Adipocyte (in vitro differentiated cells): ENCODE data around the gene ATOH8.
A peak's percentile ranks its signal among the peaks of the same experiment; 100 is the strongest.

Experiments
- DNase-seq: peaks from one replicate; pipeline ENCODE4 v3.0.0-alpha.2; 2015; ENCODE audit warnings: low read depth
- H3K27me3 ChIP-seq: replicated peaks from 2 replicates; pipeline ENCODE4 v1.7.0; 2013; ENCODE audit warnings: mild to moderate bottlenecking, low read length, moderate library complexity; ENCODE audit not compliant: control insufficient read depth, insufficient read depth
- H3K36me3 ChIP-seq: 2 replicates; pipeline ENCODE4 v1.7.0; 2013; ENCODE audit warnings: low read length, mild to moderate bottlenecking, moderate library complexity; ENCODE audit not compliant: control insufficient read depth, insufficient read depth, severe bottlenecking
- H3K4me1 ChIP-seq: 2 replicates; pipeline ENCODE4 v1.7.0; 2013; ENCODE audit warnings: mild to moderate bottlenecking, low read length, moderate library complexity; ENCODE audit not compliant: control insufficient read depth, insufficient read depth
- H3K4me3 ChIP-seq: 2 replicates; pipeline ENCODE4 v1.7.0; 2013; ENCODE audit warnings: mild to moderate bottlenecking, low read length, moderate library complexity
- H3K9ac ChIP-seq: 2 replicates; pipeline ENCODE4 v1.7.0; 2013; ENCODE audit warnings: mild to moderate bottlenecking, low read length, moderate library complexity
- H3K9me3 ChIP-seq: 2 replicates; pipeline ENCODE4 v1.7.0; 2013; ENCODE audit warnings: mild to moderate bottlenecking, low read length, moderate library complexity; ENCODE audit not compliant: control insufficient read depth

Gene ATOH8

DNA sequence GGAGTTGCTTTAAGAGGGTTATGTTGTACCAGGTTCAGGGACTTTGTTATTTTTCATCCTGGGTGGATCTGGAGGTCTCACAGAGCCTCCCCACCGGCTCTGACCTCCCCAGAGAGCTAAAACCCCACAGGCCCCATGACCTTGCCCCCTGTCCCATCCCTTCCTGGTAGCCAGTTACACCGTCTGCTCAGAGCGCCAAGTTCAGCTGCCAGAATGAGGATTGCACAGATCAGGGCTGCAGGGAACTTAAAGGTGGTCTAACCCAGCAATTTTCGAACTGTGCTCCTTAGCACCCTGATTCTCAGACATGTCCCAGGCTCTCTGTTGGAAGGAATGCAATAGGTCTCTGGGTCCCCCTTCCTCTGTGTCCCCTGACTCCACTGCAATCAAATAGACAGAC is 32.1 kb downstream of the ATOH8 start:
- Histone ChIP-seq H3K4me3 (no peak overlapping the region), H3K9ac (peak overlapping the region; percentile 16), H3K36me3 (peaks cover 46% of the 10 kb centered on the region), H3K4me1 (peaks cover 32% of the 10 kb centered on the region), H3K27me3 (no peaks in the 10 kb centered on the region), H3K9me3 (no peaks in the 10 kb centered on the region)
- no peak for DNase-seq

DNA sequence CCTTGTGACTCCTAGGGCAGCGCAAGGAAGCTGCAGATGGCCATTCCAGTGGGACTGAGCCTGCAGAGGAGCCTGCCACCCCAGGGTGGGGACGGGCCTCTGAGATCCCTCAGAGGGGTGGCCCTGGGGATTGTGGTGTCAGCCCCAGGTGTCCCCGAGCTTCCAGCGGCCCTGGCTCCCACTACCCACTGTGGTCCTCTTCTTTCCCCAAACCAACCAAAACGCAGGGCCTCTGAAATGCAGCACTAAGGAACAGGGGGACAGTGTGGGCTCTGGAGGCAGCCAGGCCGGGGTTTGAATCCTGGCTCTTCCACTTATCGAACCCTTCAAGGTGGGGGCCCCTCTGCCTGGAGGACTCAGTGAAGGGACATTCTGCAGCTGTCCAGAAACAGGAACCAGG is 32.7 kb downstream of the ATOH8 start:
- peak overlapping the region; percentile 16 for H3K9ac ChIP-seq
- no peak for DNase-seq
- H3K9me3 ChIP-seq = no peaks in the 10 kb centered on the region
- peaks cover 41% of the 10 kb centered on the region for H3K36me3 ChIP-seq
- H3K27me3 ChIP-seq = no peaks in the 10 kb centered on the region
- H3K4me1 ChIP-seq = peaks cover 29% of the 10 kb centered on the region
- no peak overlapping the region for H3K4me3 ChIP-seq

DNA sequence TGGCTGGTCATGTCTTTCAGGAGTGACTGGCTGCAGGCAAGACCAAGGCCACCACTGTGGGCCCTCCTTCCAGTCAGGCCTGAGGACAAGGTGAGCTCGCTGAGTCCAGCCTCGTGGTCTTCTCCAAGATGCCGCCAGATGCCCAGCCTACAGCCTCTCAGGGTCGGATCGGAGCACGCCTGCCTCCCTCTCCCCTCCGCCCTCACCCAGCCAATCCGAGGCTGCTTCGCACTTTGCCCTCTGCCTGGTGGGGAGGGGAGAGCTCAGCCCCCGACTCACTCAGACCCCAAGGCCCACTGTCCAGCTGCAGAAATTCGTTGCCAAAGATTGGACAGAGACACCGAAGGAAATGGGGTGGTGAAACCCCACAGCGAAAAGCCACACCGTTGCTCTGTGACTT is 33.1 kb downstream of the ATOH8 start:
- H3K4me3 ChIP-seq = no peak overlapping the region

DNA sequence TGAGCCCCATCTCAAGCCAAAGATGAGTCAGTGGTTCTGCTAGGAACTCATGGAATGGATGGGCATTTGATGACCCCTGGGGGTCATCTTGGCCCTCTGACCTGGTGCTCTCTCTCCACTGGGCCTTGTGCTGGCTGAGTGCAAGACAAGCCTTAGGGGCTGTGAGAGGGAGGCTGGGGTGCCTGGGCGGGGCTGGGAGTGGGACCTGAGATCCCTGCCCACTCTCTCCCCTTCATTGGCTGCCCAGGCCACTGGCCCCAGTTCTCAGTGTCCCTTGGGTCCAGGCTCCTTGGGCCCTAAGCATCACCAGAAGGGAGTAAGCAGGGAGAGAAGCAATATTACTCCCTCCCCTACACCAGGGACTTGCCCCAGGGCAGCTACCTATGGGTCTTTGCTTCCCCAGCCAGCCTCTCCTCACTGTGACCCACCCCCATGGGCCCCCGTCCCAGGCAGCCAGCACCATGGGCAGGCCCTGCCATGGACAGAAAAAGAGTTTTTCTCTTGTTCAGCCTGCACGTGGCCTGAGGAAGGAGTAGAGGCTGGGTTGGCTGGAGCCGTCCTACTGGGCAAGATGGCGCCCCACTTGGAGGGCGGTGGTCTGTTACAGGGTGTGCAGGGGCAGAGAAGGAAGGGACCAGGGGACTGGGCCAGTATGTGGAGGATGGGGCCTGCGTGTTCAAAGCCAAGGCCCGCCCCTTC is 33.6 kb downstream of the ATOH8 start:
- Histone ChIP-seq H3K27me3 (no peaks in the 10 kb centered on the region), H3K36me3 (peaks cover 37% of the 10 kb centered on the region), H3K9me3 (no peaks in the 10 kb centered on the region), H3K4me3 (no peak overlapping the region), H3K9ac (no peak overlapping the region), H3K4me1 (peaks cover 34% of the 10 kb centered on the region)
- DNase-seq = no peak

More for the DNA sequence above, 33.1 kb downstream of the ATOH8 start:
- Histone ChIP-seq H3K36me3 (peaks cover 39% of the 10 kb centered on the region), H3K4me1 (peaks cover 31% of the 10 kb centered on the region), H3K9me3 (no peaks in the 10 kb centered on the region), H3K27me3 (no peaks in the 10 kb centered on the region), H3K9ac (no peak overlapping the region)
- DNase-seq = no peak

GRCh38 chr2:85787981-85788340 is 34.2 kb downstream of the ATOH8 start:
- Histone ChIP-seq H3K4me1 (peaks cover 39% of the 10 kb centered on the region), H3K9me3 (no peaks in the 10 kb centered on the region), H3K36me3 (peaks cover 31% of the 10 kb centered on the region), H3K4me3 (no peak overlapping the region), H3K27me3 (no peaks in the 10 kb centered on the region), H3K9ac (no peak overlapping the region)
- no peak for DNase-seq

DNA sequence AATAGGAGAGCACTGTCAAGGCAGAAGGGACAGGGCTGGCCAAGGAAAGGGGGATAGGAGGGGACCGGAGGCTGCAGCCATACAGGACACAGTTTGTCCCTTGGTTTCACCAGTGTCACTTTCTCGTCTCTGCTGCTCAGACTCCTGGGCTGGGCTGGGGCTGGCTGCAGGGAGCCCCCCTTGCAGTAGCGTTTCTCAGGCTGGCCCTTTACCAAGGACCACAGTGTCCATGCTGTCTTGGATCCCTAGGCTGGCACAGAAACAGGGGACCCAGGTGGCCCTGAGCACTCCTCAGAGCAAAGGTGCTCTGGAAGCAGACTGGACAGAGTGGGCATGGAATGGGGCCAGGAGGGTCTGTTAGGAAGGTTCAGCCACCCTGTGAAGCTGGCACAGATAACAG is 34.8 kb downstream of the ATOH8 start:
- H3K9ac ChIP-seq = no peak overlapping the region
- peaks cover 46% of the 10 kb centered on the region for H3K4me1 ChIP-seq
- peaks cover 29% of the 10 kb centered on the region for H3K36me3 ChIP-seq
- no peaks in the 10 kb centered on the region for H3K9me3 ChIP-seq
- no peaks in the 10 kb centered on the region for H3K27me3 ChIP-seq
- no peak for DNase-seq
- H3K4me3 ChIP-seq = no peak overlapping the region

DNA sequence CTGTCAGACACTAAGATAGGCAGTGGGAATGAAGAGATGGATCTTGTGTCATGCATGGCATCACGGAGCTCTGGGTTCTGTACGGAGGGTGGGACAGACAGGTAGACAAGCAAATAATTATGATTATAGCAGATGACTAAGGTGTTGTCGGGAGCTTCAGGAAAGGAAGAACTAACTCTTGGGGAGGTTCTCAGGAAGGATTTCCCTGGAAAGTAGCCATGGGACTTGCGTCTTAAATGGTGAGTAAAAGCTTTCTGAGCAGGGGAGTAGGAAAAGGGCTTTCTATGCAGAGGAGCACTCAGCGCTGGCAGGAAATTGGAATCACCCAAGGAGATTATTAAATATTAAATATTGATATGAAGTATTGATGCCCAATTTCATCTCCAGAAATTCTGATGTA is 35.5 kb downstream of the ATOH8 start:
- Histone ChIP-seq H3K4me1 (peaks cover 50% of the 10 kb centered on the region), H3K9me3 (no peaks in the 10 kb centered on the region), H3K36me3 (peaks cover 29% of the 10 kb centered on the region), H3K27me3 (no peaks in the 10 kb centered on the region), H3K4me3 (no peak overlapping the region), H3K9ac (no peak overlapping the region)
- no peak for DNase-seq

GRCh38 chr2:85790032-85790431 is 36.2 kb downstream of the ATOH8 start:
- no peak for DNase-seq
- H3K9ac ChIP-seq = no peak overlapping the region
- H3K36me3 ChIP-seq = peaks cover 25% of the 10 kb centered on the region
- no peak overlapping the region for H3K4me3 ChIP-seq
- H3K4me1 ChIP-seq = peaks cover 50% of the 10 kb centered on the region
- no peaks in the 10 kb centered on the region for H3K27me3 ChIP-seq
- H3K9me3 ChIP-seq = no peaks in the 10 kb centered on the region

DNA sequence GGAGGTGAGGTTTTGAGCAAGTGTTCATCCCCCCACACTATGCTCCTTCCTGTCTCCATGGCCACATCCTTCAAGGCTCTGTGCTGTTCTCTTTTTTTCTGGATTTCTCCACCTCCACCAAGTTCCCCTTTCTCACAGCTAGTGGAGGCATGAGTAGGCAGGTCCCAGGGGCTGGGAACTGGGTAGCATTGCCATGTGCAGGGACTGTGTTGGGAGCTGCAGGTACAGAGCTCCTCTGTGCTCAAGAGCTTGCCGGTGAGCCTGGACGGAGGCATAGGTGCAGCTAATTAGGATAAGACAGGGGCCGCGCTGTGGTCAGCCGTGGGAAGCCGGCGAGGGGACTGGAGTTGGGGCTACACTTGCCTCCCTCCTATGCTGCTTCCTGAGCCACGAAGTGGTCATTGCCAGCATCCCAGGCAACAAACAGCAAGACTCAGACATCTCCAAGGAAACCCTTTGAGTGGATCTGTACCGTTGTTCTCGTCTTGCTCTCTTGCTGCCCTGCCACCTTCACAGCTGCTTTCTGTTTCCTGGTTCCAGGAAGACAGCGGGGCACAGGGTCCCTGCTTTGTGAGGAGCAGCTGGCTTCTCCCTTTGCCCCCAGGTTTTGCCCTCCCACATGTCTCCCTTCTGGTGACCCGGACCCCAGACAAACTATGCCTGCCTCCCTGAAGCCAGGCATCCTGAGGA is 36.9 kb downstream of the ATOH8 start:
- Histone ChIP-seq H3K4me3 (no peak overlapping the region), H3K4me1 (peaks cover 50% of the 10 kb centered on the region), H3K9me3 (no peaks in the 10 kb centered on the region), H3K9ac (no peak overlapping the region), H3K36me3 (peaks cover 25% of the 10 kb centered on the region), H3K27me3 (no peaks in the 10 kb centered on the region)
- no peak for DNase-seq

GRCh38 chr2:85791704-85792565 is 38.1 kb downstream of the ATOH8 start:
- Histone ChIP-seq H3K36me3 (peaks cover 23% of the 10 kb centered on the region), H3K9ac (peak overlapping the region; percentile 65), H3K9me3 (no peaks in the 10 kb centered on the region), H3K27me3 (no peaks in the 10 kb centered on the region), H3K4me1 (peaks cover 57% of the 10 kb centered on the region), H3K4me3 (peak overlapping the region; percentile 14)
- no peak for DNase-seq

- H3K27me3 ChIP-seq = no peaks in the 10 kb centered on the region
- peaks cover 59% of the 10 kb centered on the region for H3K4me1 ChIP-seq
- no peak overlapping the region for H3K4me3 ChIP-seq
- peak; percentile 82 for DNase-seq
- H3K9ac ChIP-seq = peak overlapping the region; percentile 65
- H3K36me3 ChIP-seq = peaks cover 13% of the 10 kb centered on the region
- no peaks in the 10 kb centered on the region for H3K9me3 ChIP-seq
Measured at GRCh38 chr2:85792783-85793441, 39.1 kb downstream of the ATOH8 start.
